ENCODE results near the gene CEACAM6.
"Not testable (repeated sequence)": the region's sequence is repeated elsewhere in the genome, so short reads cannot be mapped to it uniquely, and the experiment has no call there.

CEACAM6 gene

GRCh38 chr19:41755328-41755913, at the start of gene CEACAM6:
Gene CEACAM6, plus strand, starts transcription at chr19:41755530. Its CDS starts 109 bp downstream, at chr19:41755639.
- DNase-seq (ENCODE audit: low read depth in 3 of 3): no peak

GRCh38 chr19:41706741-41707501, 48.4 kb upstream of the CEACAM6 start:
- peak; percentile 41 to 51 (median 49) for DNase-seq (ENCODE audit: low read depth in 3 of 3)

GRCh38 chr19:41707502-41707812, 47.9 kb upstream of the CEACAM6 start:
- DNase-seq (ENCODE audit: low read depth in 3 of 3): no peak

GRCh38 chr19:41707871-41708371, 47.4 kb upstream of the CEACAM6 start:
- no peak for DNase-seq (ENCODE audit: low read depth in 3 of 3)

GRCh38 chr19:41708481-41708880, 46.8 kb upstream of the CEACAM6 start, which contains the start of gene CEACAM5:
Gene CEACAM5, plus strand, starts transcription at chr19:41708626. Its CDS starts 106 bp downstream, at chr19:41708732.
- no peak for DNase-seq (ENCODE audit: low read depth in 3 of 3)

- DNase-seq (ENCODE audit: low read depth in 3 of 3): not testable (repeated sequence)
Measured at GRCh38 chr19:41709516-41709915, 45.8 kb upstream of the CEACAM6 start.

- DNase-seq (ENCODE audit: low read depth in 3 of 3): no peak
Measured at GRCh38 chr19:41709951-41710645, 45.2 kb upstream of the CEACAM6 start.

- DNase-seq (ENCODE audit: low read depth in 3 of 3): no peak
Measured at GRCh38 chr19:41711376-41712261, 43.7 kb upstream of the CEACAM6 start.

GRCh38 chr19:41714598-41714997, 40.7 kb upstream of the CEACAM6 start:
- DNase-seq (ENCODE audit: low read depth in 3 of 3): no peak

- DNase-seq (ENCODE audit: low read depth in 3 of 3): no peak
Measured at GRCh38 chr19:41718761-41719160, 36.6 kb upstream of the CEACAM6 start.

- no peak for DNase-seq (ENCODE audit: low read depth in 3 of 3)
Measured at GRCh38 chr19:41720103-41720502, 35.2 kb upstream of the CEACAM6 start.

- DNase-seq (ENCODE audit: low read depth in 3 of 3): no peak
Measured at GRCh38 chr19:41726493-41726892, 28.8 kb upstream of the CEACAM6 start.

GRCh38 chr19:41734156-41734555, 21.2 kb upstream of the CEACAM6 start:
- DNase-seq (ENCODE audit: low read depth in 3 of 3): no peak

- no peak for DNase-seq (ENCODE audit: low read depth in 3 of 3)
Measured at GRCh38 chr19:41734585-41734984, 20.7 kb upstream of the CEACAM6 start.

GRCh38 chr19:41735071-41735600, 20.2 kb upstream of the CEACAM6 start:
- DNase-seq (ENCODE audit: low read depth in 3 of 3): no peak

GRCh38 chr19:41739361-41739760, 16.0 kb upstream of the CEACAM6 start:
- DNase-seq (ENCODE audit: low read depth in 3 of 3): no peak

- DNase-seq (ENCODE audit: low read depth in 3 of 3): no peak
Measured at GRCh38 chr19:41740415-41741243, 14.7 kb upstream of the CEACAM6 start.

- no peak for DNase-seq (ENCODE audit: low read depth in 3 of 3)
Measured at GRCh38 chr19:41741244-41741554, 14.1 kb upstream of the CEACAM6 start.

- DNase-seq (ENCODE audit: low read depth in 3 of 3): no peak
Measured at GRCh38 chr19:41744850-41745249, 10.5 kb upstream of the CEACAM6 start.

GRCh38 chr19:41745756-41746155, 9.6 kb upstream of the CEACAM6 start:
- DNase-seq (ENCODE audit: low read depth in 3 of 3): no peak

All from stimulated activated CD4-positive, alpha-beta T cell treated with anti-CD3 and anti-CD28 coated beads, TNF-alpha, amount 100 ng/mL, for 4 hours (primary cell).